Neural cell (in vitro differentiated cells): ENCODE data around the gene ADPRHL1. TPM values are rescaled to one million over a fixed set of nuclear protein-coding genes. Genes with fewer than 3 reads are reported as not detected.

Experiments
- H2AFZ ChIP-seq: fragments of 200-600, 300-800 bp; sonication (generic), shearing (Covaris generic); 2 replicates; pipeline ENCODE4 v1.6.0; 2014; ENCODE audit warnings: low read depth, mild to moderate bottlenecking, antibody characterized with exemption, low read length, moderate library complexity
- H3F3A ChIP-seq: fragments of 200-600 bp; shearing (Covaris generic); 2 replicates; pipeline ENCODE4 v1.6.1; 2016; ENCODE audit warnings: mild to moderate bottlenecking, moderate library complexity, mixed read lengths, antibody characterized with exemption, low read length; ENCODE audit not compliant: insufficient read depth, poor library complexity, severe bottlenecking
- H3K27ac ChIP-seq: fragments of 200-600, 300-800 bp; sonication (generic), shearing (Covaris generic); 2 replicates; pipeline ENCODE4 v1.5.1; 2014; ENCODE audit warnings: mild to moderate bottlenecking, low read length, moderate library complexity
- H3K27me3 ChIP-seq: fragments of 300-800, 200-600 bp; sonication (generic), shearing (Covaris generic); 2 replicates; pipeline ENCODE4 v1.6.0; 2014; ENCODE audit warnings: mild to moderate bottlenecking, low read depth, low read length, moderate library complexity; ENCODE audit not compliant: insufficient read depth
- H3K36me3 ChIP-seq: fragments of 300-800, 200-600 bp; sonication (generic), shearing (Covaris generic); 2 replicates; pipeline ENCODE4 v1.5.1; 2014; ENCODE audit warnings: mild to moderate bottlenecking, antibody characterized with exemption, low read length, moderate library complexity; ENCODE audit not compliant: insufficient read depth
- H3K4me2 ChIP-seq: fragments of 300-800, 200-600 bp; sonication (generic), shearing (Covaris generic); 2 replicates; pipeline ENCODE4 v1.6.0; 2014; ENCODE audit warnings: mild to moderate bottlenecking, low read length
- H3K4me3 ChIP-seq: fragments of 300-800, 200-600 bp; sonication (generic), shearing (Covaris generic); 2 replicates; pipeline ENCODE4 v1.5.1; 2014; ENCODE audit warnings: mild to moderate bottlenecking, low read length, moderate library complexity
- H3K79me2 ChIP-seq: fragments of 200-600 bp; shearing (Covaris generic); replicated peaks from 2 replicates; pipeline ENCODE4 v1.6.0; 2014; ENCODE audit warnings: mild to moderate bottlenecking, low read length, moderate library complexity; ENCODE audit not compliant: insufficient read depth
- H3K9ac ChIP-seq: fragments of 300-800, 200-600 bp; sonication (generic), shearing (Covaris generic); 2 replicates; pipeline ENCODE4 v1.6.1; 2016; ENCODE audit warnings: mild to moderate bottlenecking, low read length, mixed read lengths
- H3K9me2 ChIP-seq: fragments of 200-600 bp; shearing (Covaris generic); 2 replicates; pipeline ENCODE4 v1.6.1; 2016; ENCODE audit warnings: mild to moderate bottlenecking, low read length, mixed read lengths; ENCODE audit not compliant: insufficient read depth
- H3K9me3 ChIP-seq: fragments of 200-600, 300-800 bp; sonication (generic), shearing (Covaris generic); 2 replicates; pipeline ENCODE4 v1.6.1; 2016; ENCODE audit warnings: mild to moderate bottlenecking, mixed run types, low read length, moderate library complexity, mixed read lengths
- H4K20me1 ChIP-seq: fragments of 200-600 bp; shearing (Covaris generic); 2 replicates; pipeline ENCODE4 v1.6.1; 2016; ENCODE audit warnings: mild to moderate bottlenecking, mixed run types; ENCODE audit not compliant: insufficient read depth
- CTCF ChIP-seq: fragments of 450-650 bp; IDR thresholded peaks from 2 replicates; pipeline ENCODE4 v1.5.1; 2014; ENCODE audit warnings: antibody characterized with exemption, mild to moderate bottlenecking, moderate library complexity; ENCODE audit not compliant: poor library complexity, severe bottlenecking
- EP300 ChIP-seq: fragments of 450-650 bp; conservative IDR thresholded peaks from 2 replicates; pipeline ENCODE4 v1.6.1; 2014; ENCODE audit warnings: antibody characterized with exemption, mild to moderate bottlenecking, moderate library complexity; ENCODE audit not compliant: poor library complexity, severe bottlenecking
- EZH2 ChIP-seq: fragments of 200-600, 300-800 bp; shearing (Covaris generic), sonication (generic); IDR thresholded peaks from 2 replicates; pipeline ENCODE4 v1.6.1; 2014; ENCODE audit warnings: antibody characterized with exemption, low read length, borderline replicate concordance, mild to moderate bottlenecking; ENCODE audit not compliant: insufficient read depth, poor library complexity, severe bottlenecking
- MXI1 ChIP-seq: fragments of 450-650 bp; conservative IDR thresholded peaks from 2 replicates; pipeline ENCODE4 v1.6.1; 2014; ENCODE audit warnings: antibody characterized with exemption, mild to moderate bottlenecking; ENCODE audit not compliant: poor library complexity, severe bottlenecking
- POLR2AphosphoS5 ChIP-seq: IDR thresholded peaks from 2 replicates; pipeline ENCODE4 v1.6.1; 2012
- RAD21 ChIP-seq: fragments of 450-650 bp; conservative IDR thresholded peaks from 2 replicates; pipeline ENCODE4 v1.6.1; 2014; ENCODE audit warnings: antibody characterized with exemption, mild to moderate bottlenecking, moderate library complexity
- REST ChIP-seq: IDR thresholded peaks from 2 replicates; pipeline ENCODE4 v1.6.1; 2012; ENCODE audit warnings: borderline replicate concordance
- SMC3 ChIP-seq: fragments of 450-650 bp; conservative IDR thresholded peaks from 2 replicates; pipeline ENCODE4 v1.6.1; 2014; ENCODE audit warnings: antibody characterized with exemption, mild to moderate bottlenecking, moderate library complexity; ENCODE audit not compliant: poor library complexity
- TAF1 ChIP-seq: IDR thresholded peaks from 2 replicates; pipeline ENCODE4 v1.6.1; 2012; ENCODE audit warnings: low read depth
- polyA plus RNA-seq: library from polyadenylated mRNA; depleted of rRNA; stranded (reverse); fragments of >200 nt; gene quantifications from 2 replicates; pipeline ENCODE4 v1.2.3, GENCODE V29; 2014

Gene ADPRHL1
- polyA plus RNA-seq, 1 donor from 2014 or later = 1.1 TPM

GRCh38 chr13:113458253-113459065 lies 5.2 kb upstream of the ADPRHL1 start:
- no peak overlapping the region for H2AFZ ChIP-seq
- peaks cover 25% of the 10 kb centered on the region for H3K36me3 ChIP-seq

GRCh38 chr13:113457510-113457909 lies 4.2 kb upstream of the ADPRHL1 start:
- peaks cover 25% of the 10 kb centered on the region for H3K36me3 ChIP-seq
- no peak overlapping the region for H3K27ac ChIP-seq
- H3K9ac ChIP-seq = no peak overlapping the region
- no peak overlapping the region for H3K4me2 ChIP-seq
- H3F3A ChIP-seq = no peaks in the 10 kb centered on the region
- no peaks in the 10 kb centered on the region for H3K79me2 ChIP-seq
- H3K27me3 ChIP-seq = no peaks in the 10 kb centered on the region
- H4K20me1 ChIP-seq = no peaks in the 10 kb centered on the region
- H3K9me3 ChIP-seq = no peaks in the 10 kb centered on the region
- no peaks in the 10 kb centered on the region for H3K9me2 ChIP-seq
- TF ChIP-seq REST = no peak
- TF ChIP-seq RAD21 = no peak
- TF ChIP-seq EP300 = no peak
- TF ChIP-seq EZH2 = no peak
- no peak overlapping the region for H3K4me3 ChIP-seq
- H2AFZ ChIP-seq = no peak overlapping the region

More at GRCh38 chr13:113458253-113459065, 5.2 kb upstream of the ADPRHL1 start:
- Histone ChIP-seq H4K20me1 (no peaks in the 10 kb centered on the region), H3K9ac (no peak overlapping the region), H3F3A (no peaks in the 10 kb centered on the region), H3K9me2 (no peaks in the 10 kb centered on the region), H3K4me2 (no peak overlapping the region), H3K27ac (no peak overlapping the region), H3K4me3 (no peak overlapping the region), H3K9me3 (no peaks in the 10 kb centered on the region), H3K79me2 (no peaks in the 10 kb centered on the region), H3K27me3 (no peaks in the 10 kb centered on the region)
- no peak for TF ChIP-seq RAD21
- TF ChIP-seq MXI1 = no peak
- no peak for TF ChIP-seq EP300
- no peak for TF ChIP-seq REST
- no peak for TF ChIP-seq CTCF
- no peak for TF ChIP-seq POLR2AphosphoS5
- no peak for TF ChIP-seq EZH2
- no peak for TF ChIP-seq TAF1
- TF ChIP-seq SMC3 = no peak
